Neural progenitor cell (in vitro differentiated cells): Measurements from ENCODE around the gene MAGI2. TPM values are rescaled to one million over a fixed set of nuclear protein-coding genes. Genes with fewer than 3 reads are reported as not detected.

Source experiments
- DNase-seq: peaks from one replicate; pipeline ENCODE4 v3.0.0-alpha.2; 2016; ENCODE audit warnings: low spot score
- H2AFZ ChIP-seq: fragments of 200-600 bp; sonication (generic); replicated peaks from 2 replicates; pipeline ENCODE4 v1.6.1; 2016; ENCODE audit warnings: antibody characterized with exemption
- H3F3A ChIP-seq: fragments of 200-600 bp; sonication (generic); 2 replicates; pipeline ENCODE4 v1.6.1; 2016; ENCODE audit warnings: antibody characterized with exemption, low read depth
- H3K27ac ChIP-seq: fragments of 200-600 bp; sonication (generic); 2 replicates; pipeline ENCODE4 v1.5.1; 2016; ENCODE audit warnings: mild to moderate bottlenecking
- H3K27me3 ChIP-seq: fragments of 200-600 bp; sonication (generic); 2 replicates; pipeline ENCODE4 v1.6.1; 2016; ENCODE audit warnings: mild to moderate bottlenecking, moderate library complexity
- H3K36me3 ChIP-seq: fragments of 200-600 bp; sonication (generic); 2 replicates; pipeline ENCODE4 v1.5.1; 2016
- H3K4me1 ChIP-seq: fragments of 200-600 bp; sonication (generic); 2 replicates; pipeline ENCODE4 v1.6.1; 2016; ENCODE audit warnings: mixed run types
- H3K4me2 ChIP-seq: fragments of 200-600 bp; sonication (generic); 2 replicates; pipeline ENCODE4 v1.6.1; 2016
- H3K4me3 ChIP-seq: fragments of 200-600 bp; sonication (generic); 2 replicates; pipeline ENCODE4 v1.5.1; 2016
- H3K79me2 ChIP-seq: fragments of 200-600 bp; sonication (generic); 2 replicates; pipeline ENCODE4 v1.6.1; 2016; ENCODE audit warnings: low read depth
- H3K9ac ChIP-seq: fragments of 200-600 bp; sonication (generic); 2 replicates; pipeline ENCODE4 v1.6.1; 2016
- H3K9me3 ChIP-seq: fragments of 200-600 bp; sonication (generic); 2 replicates; pipeline ENCODE4 v1.5.1; 2016; ENCODE audit warnings: low read depth
- H4K20me1 ChIP-seq: fragments of 200-600 bp; sonication (generic); 2 replicates; pipeline ENCODE4 v1.6.1; 2016; ENCODE audit warnings: low read depth
- H3K27ac Mint-ChIP-seq: 3 replicates; pipeline ENCODE4 v1.8.0; 2021; ENCODE audit warnings: mixed read lengths
- H3K27me3 Mint-ChIP-seq: 2 replicates; pipeline ENCODE4 v1.8.0; 2022; ENCODE audit warnings: low read depth, mild to moderate bottlenecking, inconsistent platforms, moderate library complexity, mixed read lengths; ENCODE audit not compliant: insufficient read depth
- H3K36me3 Mint-ChIP-seq: 3 replicates; pipeline ENCODE4 v1.8.0; 2021; ENCODE audit warnings: mixed read lengths
- H3K4me1 Mint-ChIP-seq: 3 replicates; pipeline ENCODE4 v1.8.0; 2021; ENCODE audit warnings: mixed read lengths
- H3K4me3 Mint-ChIP-seq: 3 replicates; pipeline ENCODE4 v1.8.0; 2021; ENCODE audit warnings: mild to moderate bottlenecking, moderate library complexity, mixed read lengths
- H3K9me3 Mint-ChIP-seq: 3 replicates; pipeline ENCODE4 v1.8.0; 2020; ENCODE audit warnings: mixed read lengths
- EZH2 ChIP-seq: fragments of 200-600 bp; sonication (generic); IDR thresholded peaks from 2 replicates; pipeline ENCODE4 v1.6.1; 2017; ENCODE audit warnings: antibody characterized with exemption, mild to moderate bottlenecking, moderate library complexity
- EZH2phosphoT487 ChIP-seq: fragments of 200-600 bp; sonication (generic); IDR thresholded peaks from 2 replicates; pipeline ENCODE4 v1.6.1; 2017; ENCODE audit warnings: antibody characterized with exemption
- total RNA-seq: library from RNA; depleted of rRNA; stranded (reverse); fragments of >200 nt; gene quantifications from 2 replicates; pipeline ENCODE4 v1.2.3, GENCODE V29; 2015; ENCODE audit warnings: low replicate concordance
- TF ChIP-seq, protein P1 (sequence below): fragments of 200-600 bp; sonication (generic); IDR thresholded peaks from 2 replicates; pipeline ENCODE4 v1.5.1; 2017; ENCODE audit warnings: antibody characterized with exemption, mild to moderate bottlenecking

MAGI2 gene
- total RNA-seq, 1 donor from 2014 or later: 5.8 TPM

GRCh38 chr7:79285756-79286155 lies 167.7 kb downstream of the MAGI2 start:
- no peak overlapping the region for H2AFZ ChIP-seq
- no peak overlapping the region for H3K4me3 Mint-ChIP-seq
- no peaks in the 10 kb centered on the region for H3K4me1 ChIP-seq
- no peaks in the 10 kb centered on the region for H3K79me2 ChIP-seq
- H3K4me3 ChIP-seq: no peak overlapping the region
- H3K27ac Mint-ChIP-seq: no peak overlapping the region
- no peaks in the 10 kb centered on the region for H3K9me3 Mint-ChIP-seq
- H3K4me2 ChIP-seq: no peak overlapping the region
- no peak for DNase-seq
- no peaks in the 10 kb centered on the region for H3K27me3 ChIP-seq
- no peaks in the 10 kb centered on the region for H4K20me1 ChIP-seq
- H3F3A ChIP-seq: no peaks in the 10 kb centered on the region
- no peak overlapping the region for H3K9ac ChIP-seq
- H3K4me1 Mint-ChIP-seq: peaks cover 20% of the 10 kb centered on the region
- no peak overlapping the region for H3K27ac ChIP-seq
- H3K36me3 Mint-ChIP-seq: no peaks in the 10 kb centered on the region
- TF ChIP-seq EZH2phosphoT487: no peak
- TF ChIP-seq EZH2: no peak
- TF ChIP-seq, protein P1, sequence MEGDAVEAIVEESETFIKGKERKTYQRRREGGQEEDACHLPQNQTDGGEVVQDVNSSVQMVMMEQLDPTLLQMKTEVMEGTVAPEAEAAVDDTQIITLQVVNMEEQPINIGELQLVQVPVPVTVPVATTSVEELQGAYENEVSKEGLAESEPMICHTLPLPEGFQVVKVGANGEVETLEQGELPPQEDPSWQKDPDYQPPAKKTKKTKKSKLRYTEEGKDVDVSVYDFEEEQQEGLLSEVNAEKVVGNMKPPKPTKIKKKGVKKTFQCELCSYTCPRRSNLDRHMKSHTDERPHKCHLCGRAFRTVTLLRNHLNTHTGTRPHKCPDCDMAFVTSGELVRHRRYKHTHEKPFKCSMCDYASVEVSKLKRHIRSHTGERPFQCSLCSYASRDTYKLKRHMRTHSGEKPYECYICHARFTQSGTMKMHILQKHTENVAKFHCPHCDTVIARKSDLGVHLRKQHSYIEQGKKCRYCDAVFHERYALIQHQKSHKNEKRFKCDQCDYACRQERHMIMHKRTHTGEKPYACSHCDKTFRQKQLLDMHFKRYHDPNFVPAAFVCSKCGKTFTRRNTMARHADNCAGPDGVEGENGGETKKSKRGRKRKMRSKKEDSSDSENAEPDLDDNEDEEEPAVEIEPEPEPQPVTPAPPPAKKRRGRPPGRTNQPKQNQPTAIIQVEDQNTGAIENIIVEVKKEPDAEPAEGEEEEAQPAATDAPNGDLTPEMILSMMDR: no peak
- no peaks in the 10 kb centered on the region for H3K36me3 ChIP-seq
- peaks cover 3% of the 10 kb centered on the region for H3K27me3 Mint-ChIP-seq
- no peaks in the 10 kb centered on the region for H3K9me3 ChIP-seq

- Mint-ChIP-seq H3K36me3 (no peaks in the 10 kb centered on the region), H3K4me1 (peaks cover 20% of the 10 kb centered on the region), H3K27me3 (peaks cover 3% of the 10 kb centered on the region), H3K4me3 (no peak overlapping the region), H3K9me3 (no peaks in the 10 kb centered on the region), H3K27ac (no peak overlapping the region)
- Histone ChIP-seq H3K9me3 (no peaks in the 10 kb centered on the region), H3K36me3 (no peaks in the 10 kb centered on the region), H3K9ac (no peak overlapping the region), H3F3A (no peaks in the 10 kb centered on the region), H4K20me1 (no peaks in the 10 kb centered on the region), H2AFZ (no peak overlapping the region), H3K4me3 (no peak overlapping the region), H3K27ac (no peak overlapping the region), H3K27me3 (no peaks in the 10 kb centered on the region), H3K79me2 (no peaks in the 10 kb centered on the region), H3K4me2 (no peak overlapping the region), H3K4me1 (no peaks in the 10 kb centered on the region)
- no peak for DNase-seq
- TF ChIP-seq, protein P1: no peak
- TF ChIP-seq EZH2phosphoT487: no peak
- TF ChIP-seq EZH2: no peak
Measured at GRCh38 chr7:79284211-79284610, 169.3 kb downstream of the MAGI2 start.

DNA sequence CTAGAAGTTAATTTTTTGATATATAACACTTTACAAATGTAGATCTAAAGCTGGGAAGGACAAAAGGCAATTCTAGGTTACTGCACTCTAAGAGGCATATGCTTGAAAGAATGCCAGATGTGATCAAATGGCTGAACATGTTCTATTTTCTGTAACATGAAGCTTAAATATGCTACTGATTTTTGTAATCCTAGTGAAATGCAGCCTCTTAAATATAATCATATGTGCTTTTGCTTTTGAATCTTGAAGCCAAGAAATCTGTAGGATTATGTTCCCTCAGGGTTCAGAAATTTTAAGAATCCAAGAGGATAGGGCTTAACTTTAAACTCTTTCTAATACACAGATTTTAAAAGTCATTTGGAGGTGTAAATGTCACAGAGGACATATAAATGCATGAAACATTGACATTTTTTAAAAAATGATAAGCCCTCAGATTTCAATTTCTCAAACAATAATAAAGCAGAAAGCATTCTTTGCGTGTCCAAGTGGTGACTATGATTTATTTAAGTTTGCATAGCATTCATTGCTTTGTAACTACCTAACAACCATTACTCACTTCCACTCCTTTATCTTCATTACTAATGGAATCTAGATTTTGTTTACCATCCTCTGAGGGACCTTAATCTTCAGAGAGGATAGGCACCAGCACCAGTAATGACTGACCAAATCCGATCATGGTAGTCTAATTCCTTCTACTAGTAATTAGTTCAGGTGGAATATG lies 170.4 kb downstream of the MAGI2 start:
- no peaks in the 10 kb centered on the region for H3K36me3 Mint-ChIP-seq
- H2AFZ ChIP-seq: no peak overlapping the region
- H3K9me3 ChIP-seq: no peaks in the 10 kb centered on the region
- peaks cover 12% of the 10 kb centered on the region for H3K4me1 Mint-ChIP-seq
- H3K4me3 Mint-ChIP-seq: no peak overlapping the region
- H3K9ac ChIP-seq: no peak overlapping the region
- no peak overlapping the region for H3K27ac ChIP-seq
- no peaks in the 10 kb centered on the region for H3K4me1 ChIP-seq
- no peaks in the 10 kb centered on the region for H3K27me3 ChIP-seq
- no peaks in the 10 kb centered on the region for H3F3A ChIP-seq
- no peaks in the 10 kb centered on the region for H3K79me2 ChIP-seq
- TF ChIP-seq, protein P1: no peak
- no peak for TF ChIP-seq EZH2
- TF ChIP-seq EZH2phosphoT487: no peak
- H3K27ac Mint-ChIP-seq: no peak overlapping the region
- H3K4me3 ChIP-seq: no peak overlapping the region
- peaks cover 3% of the 10 kb centered on the region for H3K27me3 Mint-ChIP-seq
- DNase-seq: no peak
- no peaks in the 10 kb centered on the region for H3K9me3 Mint-ChIP-seq
- no peaks in the 10 kb centered on the region for H4K20me1 ChIP-seq
- H3K36me3 ChIP-seq: no peaks in the 10 kb centered on the region
- H3K4me2 ChIP-seq: no peak overlapping the region
